ENCODE results near the gene P3H2.

P3H2 gene

DNA sequence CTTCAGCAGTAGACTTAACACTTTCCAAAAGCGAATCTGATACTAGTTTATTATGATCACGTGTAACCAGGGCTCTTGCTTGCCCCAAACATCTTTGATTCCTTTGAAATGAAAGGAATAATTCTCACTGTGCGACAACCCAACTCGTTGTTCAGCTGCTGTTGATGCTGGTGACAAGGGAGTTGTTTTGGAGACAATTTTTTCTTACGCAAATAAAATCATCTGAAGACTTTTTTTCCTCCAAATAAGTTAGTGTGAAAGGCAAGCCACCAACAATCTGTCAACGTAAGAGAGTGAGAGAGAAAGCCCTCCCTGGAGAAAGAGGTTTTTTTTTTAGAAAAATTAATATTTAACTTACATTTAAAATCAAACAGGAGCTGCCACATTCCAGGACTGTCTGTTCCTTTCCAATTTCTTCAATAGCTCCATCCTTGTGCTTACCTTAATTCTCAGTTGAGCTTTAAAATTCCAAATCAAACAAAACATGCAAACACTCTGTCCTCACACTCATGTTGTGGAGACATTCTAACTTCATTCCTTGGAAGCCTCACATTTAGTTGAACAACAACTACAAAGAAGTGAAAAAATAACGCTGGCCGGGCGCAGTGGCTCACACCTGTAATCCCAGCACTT, 4.9 kb upstream of the P3H2 start:
- no peak overlapping the region for H3K4me3 ChIP-seq (ENCODE audit: low read depth, low read length)

DNA sequence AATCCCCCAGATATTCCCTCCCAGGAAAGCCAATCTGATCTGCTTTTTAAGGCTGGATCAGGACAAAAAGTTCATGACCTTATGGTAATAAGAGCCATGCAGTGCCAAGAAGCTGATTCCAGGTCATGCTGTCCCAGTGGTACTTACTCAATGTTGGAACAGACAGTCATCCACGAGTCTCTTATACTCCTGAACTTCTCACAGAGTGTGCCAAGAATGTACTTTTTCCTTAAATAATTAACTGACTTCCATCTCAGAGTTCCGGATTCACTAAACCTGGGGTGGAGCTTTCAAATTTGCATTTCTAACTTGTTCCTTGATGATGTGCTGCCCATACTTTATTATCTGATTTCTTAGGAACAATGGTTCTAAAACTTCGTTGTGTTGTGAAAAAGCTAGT, 3.4 kb upstream of the P3H2 start:
- in situ Hi-C loops (cut with HindIII; ENCODE audit: low sequenced_read_pairs), result no loop called here
- no peak for TF ChIP-seq CTCF (IDR thresholded peaks at IDR 0.05; ENCODE audit: low read depth, low read length, missing control alignments)
- no peak overlapping the region for H3K4me3 ChIP-seq (ENCODE audit: low read depth, low read length)
- DNase-seq (ENCODE audit: low read depth), result no peak

More for the DNA sequence above, 4.9 kb upstream of the P3H2 start:
- TF ChIP-seq CTCF (IDR thresholded peaks at IDR 0.05; ENCODE audit: low read depth, low read length, missing control alignments), result no peak
- no peak for DNase-seq (ENCODE audit: low read depth)
- in situ Hi-C loops (cut with HindIII; ENCODE audit: low sequenced_read_pairs), result no loop called here

DNA sequence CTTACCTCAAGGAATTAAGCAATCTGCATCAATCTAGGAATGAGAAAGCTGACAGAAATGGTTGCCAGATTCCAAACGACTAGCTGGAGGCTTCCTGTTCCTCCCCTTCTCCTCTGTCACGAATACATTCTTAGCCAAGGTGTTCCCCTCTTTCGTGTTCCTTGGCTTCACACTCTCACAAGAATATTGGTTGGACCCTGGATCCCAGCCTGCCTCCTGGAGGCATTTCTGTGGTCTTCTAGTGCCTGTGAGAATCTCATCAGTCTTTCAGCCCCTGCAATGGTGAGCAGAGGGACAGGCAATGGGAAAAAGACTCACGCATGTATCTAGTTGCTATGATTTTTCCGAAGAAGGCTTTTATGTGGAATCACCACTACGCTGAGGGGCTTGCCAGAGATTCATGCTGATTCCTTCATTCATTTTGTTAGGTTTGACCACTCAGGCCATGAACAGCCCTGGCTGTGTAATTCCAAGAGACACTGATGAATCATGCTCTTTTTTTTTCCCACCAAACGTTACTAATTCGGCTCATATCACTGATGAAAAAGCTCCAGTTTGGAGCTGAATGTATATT, 1.6 kb upstream of the P3H2 start:
- in situ Hi-C loops (cut with HindIII; ENCODE audit: low sequenced_read_pairs), result no loop called here
- TF ChIP-seq CTCF (IDR thresholded peaks at IDR 0.05; ENCODE audit: low read depth, low read length, missing control alignments), result no peak
- no peak overlapping the region for H3K4me3 ChIP-seq (ENCODE audit: low read depth, low read length)
- DNase-seq (ENCODE audit: low read depth), result peak; percentile 90

GRCh38 chr3:190121383-190121782, 686 bp upstream of the P3H2 start:
- no peak overlapping the region for H3K4me3 ChIP-seq (ENCODE audit: low read depth, low read length)
- in situ Hi-C loops (cut with HindIII; ENCODE audit: low sequenced_read_pairs), result no loop called here
- DNase-seq (ENCODE audit: low read depth), result no peak
- no peak for TF ChIP-seq CTCF (IDR thresholded peaks at IDR 0.05; ENCODE audit: low read depth, low read length, missing control alignments)

- in situ Hi-C loops (cut with HindIII; ENCODE audit: low sequenced_read_pairs), result no loop called here
- TF ChIP-seq CTCF (IDR thresholded peaks at IDR 0.05; ENCODE audit: low read depth, low read length, missing control alignments), result peak; percentile 60
- H3K4me3 ChIP-seq (ENCODE audit: low read depth, low read length), result peak overlapping the region; percentile 74
- DNase-seq (ENCODE audit: low read depth), result no peak
Observed at GRCh38 chr3:190121061-190121377, 322 bp upstream of the P3H2 start.

DNA sequence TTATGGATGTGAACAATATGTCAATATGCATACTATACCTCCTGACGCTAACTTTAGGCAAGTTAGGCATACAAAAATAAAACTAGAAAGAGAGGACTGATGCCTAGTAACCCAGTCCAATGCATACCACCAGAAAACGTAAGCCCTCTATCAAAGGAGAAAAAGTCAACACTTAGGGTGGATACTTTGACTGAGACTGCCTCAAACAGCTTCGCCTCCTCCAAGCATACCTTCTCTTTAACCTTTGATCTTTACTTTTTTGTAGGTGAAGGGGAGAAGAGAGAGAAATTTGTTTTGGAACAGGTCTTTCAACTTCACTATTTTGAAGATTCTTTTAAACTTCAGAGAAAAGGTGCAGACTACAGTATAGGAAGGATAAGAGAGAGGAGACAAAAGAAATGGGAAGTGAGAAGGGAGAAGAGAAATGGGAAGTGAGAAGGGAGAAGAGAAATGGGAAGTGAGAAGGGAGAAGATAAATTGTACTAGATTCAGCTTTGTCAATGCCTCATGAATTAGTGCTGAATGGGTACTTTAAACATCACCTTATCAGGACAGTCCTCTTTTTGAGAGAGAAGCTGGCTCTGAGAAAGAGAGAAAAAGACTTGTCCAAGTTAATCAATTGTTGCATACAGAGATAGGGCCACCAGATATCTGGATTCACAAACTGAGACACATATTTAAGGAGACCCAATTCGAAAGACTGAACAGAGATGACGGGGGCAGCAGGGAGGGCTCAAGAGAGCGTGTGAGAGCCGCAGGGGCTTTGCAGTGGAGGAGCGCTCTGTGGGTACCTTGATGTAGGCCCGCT, 1.0 kb downstream of the P3H2 start:
- no peak for TF ChIP-seq CTCF (IDR thresholded peaks at IDR 0.05; ENCODE audit: low read depth, low read length, missing control alignments)
- in situ Hi-C loops (cut with HindIII; ENCODE audit: low sequenced_read_pairs), result loop anchor here (5.0 kb wide), 1 partner anchor 82 kb away; no protein-coding TSS in a partner anchor
- DNase-seq (ENCODE audit: low read depth), result no peak
- peak overlapping the region; percentile 74 for H3K4me3 ChIP-seq (ENCODE audit: low read depth, low read length)
